Endodermal cell (in vitro differentiated cells): ENCODE data around the gene ADAMTS12. TPM values are rescaled to one million over a fixed set of nuclear protein-coding genes. Genes with fewer than 3 reads are reported as not detected.

ENCODE experiments used
- DNase-seq: peaks from one replicate; pipeline ENCODE4 v3.0.0-alpha.2; 2017
- H3K27ac ChIP-seq: 2 replicates; pipeline ENCODE4 v1.5.1; 2013; ENCODE audit warnings: mild to moderate bottlenecking, low read depth, low read length, moderate library complexity
- H3K27me3 ChIP-seq: 2 replicates; pipeline ENCODE4 v1.6.1; 2013; ENCODE audit warnings: mild to moderate bottlenecking, low read length, moderate library complexity; ENCODE audit not compliant: insufficient read depth, control insufficient read depth, poor library complexity, severe bottlenecking
- H3K36me3 ChIP-seq: 2 replicates; pipeline ENCODE4 v1.7.0; 2013; ENCODE audit warnings: mild to moderate bottlenecking, low read length, moderate library complexity; ENCODE audit not compliant: control insufficient read depth, insufficient read depth
- H3K4me1 ChIP-seq: one replicate; pipeline ENCODE4 v1.7.0; 2013; ENCODE audit warnings: low read length; ENCODE audit not compliant: control insufficient read depth, insufficient read depth
- H3K4me3 ChIP-seq: 2 replicates; pipeline ENCODE4 v1.5.1; 2013; ENCODE audit warnings: mild to moderate bottlenecking, low read length, moderate library complexity
- H3K9ac ChIP-seq: 2 replicates; pipeline ENCODE4 v1.6.1; 2013; ENCODE audit warnings: mild to moderate bottlenecking, low read length, moderate library complexity; ENCODE audit not compliant: poor library complexity, severe bottlenecking; ENCODE audit errors: extremely low read depth
- H3K9me3 ChIP-seq: 2 replicates; pipeline ENCODE4 v1.6.1; 2013; ENCODE audit warnings: mild to moderate bottlenecking, low read length, moderate library complexity; ENCODE audit not compliant: control insufficient read depth
- H3K27ac Mint-ChIP-seq: 2 replicates; pipeline ENCODE4 v1.8.0; 2020; ENCODE audit warnings: mixed read lengths
- H3K27me3 Mint-ChIP-seq: 2 replicates; pipeline ENCODE4 v1.8.0; 2021; ENCODE audit warnings: mild to moderate bottlenecking, mixed read lengths; ENCODE audit not compliant: insufficient read depth
- H3K36me3 Mint-ChIP-seq: 2 replicates; pipeline ENCODE4 v1.8.0; 2020; ENCODE audit warnings: low read depth, mixed read lengths
- H3K4me1 Mint-ChIP-seq: 2 replicates; pipeline ENCODE4 v1.8.0; 2020; ENCODE audit warnings: mixed read lengths
- H3K4me3 Mint-ChIP-seq: 2 replicates; pipeline ENCODE4 v1.8.0; 2020; ENCODE audit warnings: mild to moderate bottlenecking, moderate library complexity, mixed read lengths
- H3K9me3 Mint-ChIP-seq: 2 replicates; pipeline ENCODE4 v1.8.0; 2020; ENCODE audit warnings: mild to moderate bottlenecking, mixed read lengths
- WGBS, 2 experiments: methylation state at CpG; one replicate each; pipeline versions ENCODE4 v1.1.5 to v1.1.7; 2013; ENCODE audit warnings: missing lambda C conversion rate in 2 of 2, mixed read lengths in 1 of 2; ENCODE audit not compliant: insufficient coverage in 1 of 2, insufficient read length in 1 of 2; 5-methylcytosine and 5-hydroxymethylcytosine counted together
- total RNA-seq, 2 donors: library from RNA; stranded (reverse); fragmentation: NEBNext Ultra II Directional in 1 of 2; extraction: Animal tissue kit (Norgen Biotek cat#: 25700) in 1 of 2; gene quantifications; 2 replicates in 1 of 2; 3 replicates in 1 of 2; pipeline ENCODE4 v1.2.1, GENCODE V29; 2021
- TF ChIP-seq, protein P1 (sequence below): fragments of 200-600 bp; sonication (generic); conservative IDR thresholded peaks from 2 replicates; pipeline ENCODE4 v1.5.0; 2021; ENCODE audit warnings: antibody characterized with exemption, mild to moderate bottlenecking

Gene ADAMTS12
- total RNA-seq, 2 donors from 2014 or later: 80.2 to 123 TPM

DNA sequence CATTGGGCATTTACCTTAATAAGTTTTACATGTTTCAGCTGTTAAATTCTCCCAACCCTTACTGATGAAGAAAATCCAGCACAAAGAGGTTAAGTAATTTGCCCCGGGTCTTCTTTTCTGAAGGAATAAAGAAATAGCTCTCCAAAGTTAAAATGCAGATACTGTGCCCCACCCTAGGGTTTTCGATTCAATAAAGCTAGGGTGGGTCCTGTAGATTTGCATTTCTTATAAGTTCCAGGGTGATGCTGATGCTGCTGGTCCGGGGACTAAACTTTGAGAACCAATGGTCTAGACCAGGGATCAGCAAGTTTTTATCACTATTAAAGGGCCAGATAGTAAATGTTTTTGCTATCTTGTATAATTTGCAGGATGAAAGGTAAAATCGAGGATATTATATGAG, 156.7 kb downstream of the ADAMTS12 start:
- no peak overlapping the region for H3K27ac ChIP-seq

DNA sequence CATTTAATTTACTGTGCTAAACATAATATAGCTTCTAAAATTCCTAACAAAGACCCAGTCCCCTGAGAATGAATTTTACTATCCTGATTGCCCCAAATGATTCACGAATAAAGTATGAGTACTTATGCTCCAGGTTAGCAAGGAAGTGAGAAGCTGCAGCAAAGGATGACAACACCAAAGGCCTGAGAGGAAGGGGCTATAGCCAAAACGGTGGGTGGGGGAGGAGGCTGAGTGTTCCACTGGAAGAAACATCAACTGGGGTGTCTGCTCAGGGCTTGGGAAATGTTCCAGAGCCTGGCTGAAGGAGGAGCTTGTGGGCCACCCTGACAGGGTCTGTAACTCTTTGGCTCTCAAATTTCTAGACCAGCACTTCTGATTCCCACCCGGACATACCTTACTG, 157.3 kb downstream of the ADAMTS12 start:
- no peak overlapping the region for H3K9ac ChIP-seq
- no peak overlapping the region for H3K4me3 ChIP-seq
- H3K4me1 Mint-ChIP-seq: peaks cover 6% of the 10 kb centered on the region
- WGBS, 2 experiments: 76% methylated on average over 3 of the region's 3 CpGs; no CpG with 5 or more reads in 1 of the 2 experiments
- no peaks in the 10 kb centered on the region for H3K27me3 Mint-ChIP-seq
- H3K4me3 Mint-ChIP-seq: no peak overlapping the region
- H3K9me3 ChIP-seq: no peaks in the 10 kb centered on the region
- peaks cover 7% of the 10 kb centered on the region for H3K36me3 Mint-ChIP-seq
- no peak for DNase-seq
- TF ChIP-seq, protein P1, sequence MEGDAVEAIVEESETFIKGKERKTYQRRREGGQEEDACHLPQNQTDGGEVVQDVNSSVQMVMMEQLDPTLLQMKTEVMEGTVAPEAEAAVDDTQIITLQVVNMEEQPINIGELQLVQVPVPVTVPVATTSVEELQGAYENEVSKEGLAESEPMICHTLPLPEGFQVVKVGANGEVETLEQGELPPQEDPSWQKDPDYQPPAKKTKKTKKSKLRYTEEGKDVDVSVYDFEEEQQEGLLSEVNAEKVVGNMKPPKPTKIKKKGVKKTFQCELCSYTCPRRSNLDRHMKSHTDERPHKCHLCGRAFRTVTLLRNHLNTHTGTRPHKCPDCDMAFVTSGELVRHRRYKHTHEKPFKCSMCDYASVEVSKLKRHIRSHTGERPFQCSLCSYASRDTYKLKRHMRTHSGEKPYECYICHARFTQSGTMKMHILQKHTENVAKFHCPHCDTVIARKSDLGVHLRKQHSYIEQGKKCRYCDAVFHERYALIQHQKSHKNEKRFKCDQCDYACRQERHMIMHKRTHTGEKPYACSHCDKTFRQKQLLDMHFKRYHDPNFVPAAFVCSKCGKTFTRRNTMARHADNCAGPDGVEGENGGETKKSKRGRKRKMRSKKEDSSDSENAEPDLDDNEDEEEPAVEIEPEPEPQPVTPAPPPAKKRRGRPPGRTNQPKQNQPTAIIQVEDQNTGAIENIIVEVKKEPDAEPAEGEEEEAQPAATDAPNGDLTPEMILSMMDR: no peak
- no peak overlapping the region for H3K27ac ChIP-seq
- H3K9me3 Mint-ChIP-seq: no peaks in the 10 kb centered on the region
- H3K27me3 ChIP-seq: no peaks in the 10 kb centered on the region
- no peaks in the 10 kb centered on the region for H3K36me3 ChIP-seq
- H3K27ac Mint-ChIP-seq: no peak overlapping the region
- H3K4me1 ChIP-seq: no peaks in the 10 kb centered on the region

More for the DNA sequence above, 156.7 kb downstream of the ADAMTS12 start:
- Histone ChIP-seq H3K27me3 (no peaks in the 10 kb centered on the region), H3K4me1 (no peaks in the 10 kb centered on the region), H3K36me3 (no peaks in the 10 kb centered on the region), H3K9ac (no peak overlapping the region), H3K9me3 (no peaks in the 10 kb centered on the region), H3K4me3 (no peak overlapping the region)
- no peaks in the 10 kb centered on the region for H3K27me3 Mint-ChIP-seq
- H3K36me3 Mint-ChIP-seq: peaks cover 7% of the 10 kb centered on the region
- no peak overlapping the region for H3K27ac Mint-ChIP-seq
- DNase-seq: no peak
- no peak overlapping the region for H3K4me3 Mint-ChIP-seq
- TF ChIP-seq, protein P1: no peak
- 84 to 100% methylated on average over 1 to 4 of the region's 4 CpGs for WGBS, 2 experiments
- peaks cover 6% of the 10 kb centered on the region for H3K4me1 Mint-ChIP-seq
- no peaks in the 10 kb centered on the region for H3K9me3 Mint-ChIP-seq

DNA sequence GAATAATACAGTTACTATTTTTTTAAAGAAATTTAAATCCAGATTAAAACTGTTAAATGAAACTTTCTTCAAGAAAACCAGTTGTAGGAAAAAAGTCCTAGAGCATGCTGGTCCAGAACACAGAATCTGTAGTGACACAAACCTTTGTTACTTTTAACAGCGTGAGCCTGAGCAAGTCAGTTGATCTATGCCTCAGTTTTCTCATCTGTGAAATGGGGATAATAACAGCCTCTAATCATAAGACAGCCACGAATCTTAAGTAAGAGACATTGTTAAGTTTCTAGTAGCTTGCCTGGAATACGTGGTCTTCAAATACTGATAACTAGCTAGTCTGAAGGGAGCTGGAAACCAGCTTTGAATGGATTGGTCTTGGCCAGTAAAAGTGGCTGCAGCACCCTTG, 158.6 kb downstream of the ADAMTS12 start:
- no peak overlapping the region for H3K27ac ChIP-seq
- no peak overlapping the region for H3K9ac ChIP-seq
- H3K27me3 Mint-ChIP-seq: no peaks in the 10 kb centered on the region
- no peaks in the 10 kb centered on the region for H3K9me3 Mint-ChIP-seq
- peaks cover 8% of the 10 kb centered on the region for H3K36me3 Mint-ChIP-seq
- no peak overlapping the region for H3K27ac Mint-ChIP-seq
- H3K4me3 ChIP-seq: no peak overlapping the region
- no peak overlapping the region for H3K4me3 Mint-ChIP-seq
- no peaks in the 10 kb centered on the region for H3K9me3 ChIP-seq
- H3K4me1 Mint-ChIP-seq: peaks cover 3% of the 10 kb centered on the region
- TF ChIP-seq, protein P1: no peak
- H3K27me3 ChIP-seq: no peaks in the 10 kb centered on the region
- no peaks in the 10 kb centered on the region for H3K36me3 ChIP-seq
- 94 to 100% methylated on average over 3 of the region's 3 CpGs for WGBS, 2 experiments
- H3K4me1 ChIP-seq: no peaks in the 10 kb centered on the region
- no peak for DNase-seq
